Suprapubic skin (tissue), 4 donors: ENCODE results near the gene DCLRE1B. TPM values are rescaled to one million over a fixed set of nuclear protein-coding genes. Genes with fewer than 3 reads are reported as not detected.

Source experiments
- DNase-seq, 2 donors: peaks; one replicate each; pipeline ENCODE4 v3.0.0-alpha.2; 2019; ENCODE audit warnings: low spot score in 2 of 2
- H3K27ac ChIP-seq: fragments of 200-600 bp; sonication (generic); one replicate; pipeline ENCODE4 v1.5.1; 2019
- H3K27me3 ChIP-seq: fragments of 200-600 bp; sonication (generic); one replicate; pipeline ENCODE4 v1.5.1; 2019
- H3K36me3 ChIP-seq: fragments of 200-600 bp; sonication (generic); one replicate; pipeline ENCODE4 v1.5.1; 2019
- H3K4me1 ChIP-seq: fragments of 200-600 bp; sonication (generic); one replicate; pipeline ENCODE4 v1.5.1; 2019
- H3K4me3 ChIP-seq: fragments of 200-600 bp; sonication (generic); one replicate; pipeline ENCODE4 v1.5.1; 2019; ENCODE audit warnings: mild to moderate bottlenecking
- H3K9me3 ChIP-seq: fragments of 200-600 bp; sonication (generic); one replicate; pipeline ENCODE4 v1.5.1; 2019
- CTCF ChIP-seq, 2 donors: fragments of 200-600 bp in 1 of 2; fragments of 450-650 bp in 1 of 2; sonication (generic) in 1 of 2; IDR thresholded peaks; one replicate each; pipeline ENCODE4 v1.5.1; 2016 to 2019; ENCODE audit warnings: antibody characterized with exemption in 2 of 2, mild to moderate bottlenecking in 1 of 2, moderate library complexity in 1 of 2
- EP300 ChIP-seq: sonication (generic); formaldehyde crosslinking; IDR thresholded peaks from one replicate; pipeline ENCODE4 v1.6.1; 2017; ENCODE audit warnings: antibody characterized with exemption
- POLR2A ChIP-seq, 2 donors: fragments of 450-650 bp; IDR thresholded peaks; one replicate each; pipeline ENCODE4 v1.6.1; 2017; ENCODE audit warnings: antibody characterized with exemption in 2 of 2, mild to moderate bottlenecking in 2 of 2, moderate library complexity in 2 of 2
- POLR2AphosphoS5 ChIP-seq, 3 donors: sonication (generic); formaldehyde crosslinking; IDR thresholded peaks; one replicate each; pipeline ENCODE4 v1.6.1; 2017; ENCODE audit warnings: antibody characterized with exemption in 3 of 3
- WGBS: methylation state at CpG from one replicate; pipeline ENCODE4 v1.1.5; 2018; 5-methylcytosine and 5-hydroxymethylcytosine counted together
- total RNA-seq, 4 donors: library from RNA; depleted of rRNA; stranded (reverse); fragments of >200 nt; gene quantifications; one replicate each; pipeline ENCODE4 v1.1.0, GENCODE V29; 2016

Gene DCLRE1B
- total RNA-seq, 4 donors from 2014 or later: 4.3 to 8.9 (median 6.3) TPM

GRCh38 chr1:113898241-113898814 is 6.8 kb upstream of the DCLRE1B start:
- H3K27ac ChIP-seq: no peak overlapping the region
- H3K9me3 ChIP-seq: no peaks in the 10 kb centered on the region
- peaks cover 78% of the 10 kb centered on the region for H3K36me3 ChIP-seq
- no peak for DNase-seq
- 90% methylated on average over 1 of the region's 1 CpG for WGBS
- H3K4me1 ChIP-seq: peaks cover 5% of the 10 kb centered on the region
- no peaks in the 10 kb centered on the region for H3K27me3 ChIP-seq
- TF ChIP-seq CTCF (IDR thresholded peaks at IDR 0.05): no peak
- TF ChIP-seq POLR2AphosphoS5 (IDR thresholded peaks at IDR 0.05): no peak
- no peak for TF ChIP-seq EP300
- no peak for TF ChIP-seq POLR2A (IDR thresholded peaks at IDR 0.05)
- H3K4me3 ChIP-seq: no peak overlapping the region

- Histone ChIP-seq H3K36me3 (peaks cover 71% of the 10 kb centered on the region), H3K9me3 (no peaks in the 10 kb centered on the region), H3K27ac (no peak overlapping the region), H3K27me3 (no peaks in the 10 kb centered on the region), H3K4me3 (no peak overlapping the region), H3K4me1 (peaks cover 13% of the 10 kb centered on the region)
- TF ChIP-seq EP300 (no peak), POLR2A (IDR thresholded peaks at IDR 0.05) (no peak), CTCF (IDR thresholded peaks at IDR 0.05) (no peak), POLR2AphosphoS5 (IDR thresholded peaks at IDR 0.05) (no peak)
- DNase-seq: no peak
Measured at GRCh38 chr1:113899111-113899510, 6.0 kb upstream of the DCLRE1B start.

- 69% methylated on average over 3 of the region's 3 CpGs for WGBS
- no peak for TF ChIP-seq POLR2A (IDR thresholded peaks at IDR 0.05)
- TF ChIP-seq POLR2AphosphoS5 (IDR thresholded peaks at IDR 0.05): no peak
- no peak for TF ChIP-seq CTCF (IDR thresholded peaks at IDR 0.05)
- peaks cover 53% of the 10 kb centered on the region for H3K36me3 ChIP-seq
- no peak for DNase-seq
- no peak overlapping the region for H3K4me3 ChIP-seq
- H3K4me1 ChIP-seq: peaks cover 24% of the 10 kb centered on the region
- no peaks in the 10 kb centered on the region for H3K27me3 ChIP-seq
- no peaks in the 10 kb centered on the region for H3K9me3 ChIP-seq
- no peak overlapping the region for H3K27ac ChIP-seq
Measured at GRCh38 chr1:113901191-113901590, 3.9 kb upstream of the DCLRE1B start.

- WGBS: 25% methylated on average over 7 of the region's 7 CpGs
- Histone ChIP-seq H3K4me3 (peak overlapping the region; percentile 68), H3K36me3 (peaks cover 40% of the 10 kb centered on the region), H3K4me1 (peaks cover 25% of the 10 kb centered on the region), H3K27ac (peak overlapping the region; percentile 94), H3K27me3 (no peaks in the 10 kb centered on the region), H3K9me3 (no peaks in the 10 kb centered on the region)
- no peak for DNase-seq
- TF ChIP-seq CTCF (IDR thresholded peaks at IDR 0.05): no peak
- no peak for TF ChIP-seq POLR2AphosphoS5 (IDR thresholded peaks at IDR 0.05)
- TF ChIP-seq EP300: no peak
- no peak for TF ChIP-seq POLR2A (IDR thresholded peaks at IDR 0.05)
Measured at GRCh38 chr1:113903501-113904292, 1.4 kb upstream of the DCLRE1B start.

GRCh38 chr1:113904293-113904673 is 843 bp upstream of the DCLRE1B start:
- no peaks in the 10 kb centered on the region for H3K9me3 ChIP-seq
- H3K4me1 ChIP-seq: peaks cover 25% of the 10 kb centered on the region
- no peaks in the 10 kb centered on the region for H3K27me3 ChIP-seq
- no peak for DNase-seq
- peak overlapping the region; percentile 68 for H3K4me3 ChIP-seq
- 0% methylated on average over 11 of the region's 11 CpGs for WGBS
- peak overlapping the region; percentile 94 for H3K27ac ChIP-seq
- peaks cover 43% of the 10 kb centered on the region for H3K36me3 ChIP-seq
- TF ChIP-seq POLR2AphosphoS5 (IDR thresholded peaks at IDR 0.05): no peak
- no peak for TF ChIP-seq CTCF (IDR thresholded peaks at IDR 0.05)
- TF ChIP-seq POLR2A (IDR thresholded peaks at IDR 0.05): no peak
- no peak for TF ChIP-seq EP300
